Mesodermal cell (in vitro differentiated cells): ENCODE measurements around the gene TBC1D2B.
"Not testable (repeated sequence)": the region's sequence is repeated elsewhere in the genome, so short reads cannot be mapped to it uniquely, and the experiment has no call there.

ENCODE experiments used
- H3K27ac ChIP-seq: 2 replicates; pipeline ENCODE4 v1.7.0; 2013; ENCODE audit warnings: mild to moderate bottlenecking, low read depth, low read length, moderate library complexity; ENCODE audit not compliant: severe bottlenecking
- H3K36me3 ChIP-seq: 2 replicates; pipeline ENCODE4 v1.7.1; 2013; ENCODE audit warnings: mild to moderate bottlenecking, low read length, moderate library complexity; ENCODE audit not compliant: control insufficient read depth, insufficient read depth
- H3K4me1 ChIP-seq: one replicate; pipeline ENCODE4 v1.7.1; 2013; ENCODE audit warnings: mild to moderate bottlenecking, low read length; ENCODE audit not compliant: insufficient read depth, control insufficient read depth, poor library complexity, severe bottlenecking
- H3K4me3 ChIP-seq: 2 replicates; pipeline ENCODE4 v1.7.0; 2013; ENCODE audit warnings: low read length, control low read depth, mild to moderate bottlenecking; ENCODE audit not compliant: insufficient read depth, poor library complexity, severe bottlenecking; ENCODE audit errors: extremely low read depth
- H3K9me3 ChIP-seq: 2 replicates; pipeline ENCODE4 v1.7.1; 2013; ENCODE audit warnings: mild to moderate bottlenecking, low read length, moderate library complexity; ENCODE audit not compliant: control insufficient read depth
- WGBS, 2 experiments: methylation state at CpG; one replicate each; pipeline ENCODE4 v1.1.5; 2013; ENCODE audit warnings: missing lambda C conversion rate in 2 of 2; ENCODE audit not compliant: insufficient coverage in 2 of 2; 5-methylcytosine and 5-hydroxymethylcytosine counted together

The TBC1D2B gene

DNA sequence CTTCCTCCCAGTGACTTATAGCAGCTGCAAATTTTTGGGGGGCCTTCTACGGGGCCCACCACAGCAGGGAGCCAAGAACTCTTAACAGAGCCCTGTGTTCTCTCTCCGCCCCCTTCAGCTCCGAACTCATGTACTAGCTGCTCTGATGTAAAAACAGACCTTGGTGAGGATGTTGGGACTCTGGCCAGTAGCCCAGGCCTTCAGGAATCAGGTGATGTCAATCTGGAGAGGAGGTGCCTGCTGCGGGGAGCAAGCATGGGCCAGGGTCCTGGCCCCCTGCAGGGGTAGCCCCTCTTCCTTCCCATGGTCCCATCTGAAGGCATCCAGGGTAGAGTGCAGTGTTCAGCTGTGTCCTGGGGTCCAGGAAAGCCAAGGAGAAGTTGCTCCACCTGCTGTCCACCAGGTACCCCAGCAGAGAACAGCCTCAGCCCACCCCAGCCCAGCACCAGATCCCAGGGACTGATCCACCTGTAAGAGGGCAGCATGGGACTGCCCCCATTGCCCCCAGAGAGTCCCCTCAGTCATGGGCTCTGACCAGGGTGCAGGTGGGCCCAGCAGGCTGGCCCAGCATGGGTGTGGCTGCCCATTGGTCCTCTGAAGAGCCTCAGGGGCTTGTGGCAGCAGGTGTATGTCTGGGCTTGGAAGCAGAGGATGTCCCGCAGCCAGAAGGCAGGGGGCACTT lies 126.3 kb downstream of the TBC1D2B start:
- not testable (repeated sequence) for H3K27ac ChIP-seq, H3K9me3 ChIP-seq, H3K36me3 ChIP-seq, H3K4me1 ChIP-seq, H3K4me3 ChIP-seq
- WGBS, 2 experiments, result 80 to 100% methylated on average over 2 of the region's 5 CpGs

DNA sequence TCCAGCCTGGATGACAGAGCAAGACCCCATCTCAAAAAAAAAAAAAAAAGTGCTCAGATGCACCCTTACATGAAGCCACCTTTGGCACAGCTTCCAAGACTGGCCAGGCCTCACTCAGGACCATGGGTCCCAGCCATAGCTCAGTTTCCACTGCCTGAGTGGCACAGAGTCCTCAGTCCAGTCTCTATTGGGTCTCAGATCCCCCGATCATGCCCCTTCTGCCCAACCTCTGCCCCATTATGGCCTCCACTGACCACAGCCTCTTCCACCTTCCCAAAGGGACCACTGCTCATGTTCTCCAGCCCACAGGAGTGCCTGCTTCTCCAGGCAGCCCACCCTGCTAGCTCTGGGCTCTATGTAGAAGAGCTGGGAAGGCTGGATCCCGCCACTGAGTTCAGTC lies 127.0 kb downstream of the TBC1D2B start:
- not testable (repeated sequence) for H3K4me3 ChIP-seq, H3K9me3 ChIP-seq, H3K36me3 ChIP-seq, H3K27ac ChIP-seq, H3K4me1 ChIP-seq
- no CpG with 5 or more reads among the region's 2 CpGs for WGBS, 2 experiments

GRCh38 chr15:77945566-77945965 lies 131.9 kb downstream of the TBC1D2B start:
- Histone ChIP-seq H3K36me3 (no peaks in the 10 kb centered on the region), H3K4me1 (peaks cover 4% of the 10 kb centered on the region), H3K9me3 (no peaks in the 10 kb centered on the region), H3K4me3 (no peak overlapping the region), H3K27ac (no peak overlapping the region)
- 79% methylated on average over 2 of the region's 2 CpGs; no CpG with 5 or more reads in 1 of the 2 experiments for WGBS, 2 experiments
